22Rv1 (cell line): ENCODE results near the gene POU3F1.

Experiments
- ZFX ChIP-seq: fragments of 450-650 bp; IDR thresholded peaks from 2 replicates; pipeline ENCODE4 v1.6.1; 2017; ENCODE audit warnings: antibody characterized with exemption, borderline replicate concordance
- TF ChIP-seq, protein P1 (sequence below): fragments of 450-650 bp; IDR thresholded peaks from 2 replicates; pipeline ENCODE4 v1.5.1; 2017; ENCODE audit warnings: mild to moderate bottlenecking

DNA sequence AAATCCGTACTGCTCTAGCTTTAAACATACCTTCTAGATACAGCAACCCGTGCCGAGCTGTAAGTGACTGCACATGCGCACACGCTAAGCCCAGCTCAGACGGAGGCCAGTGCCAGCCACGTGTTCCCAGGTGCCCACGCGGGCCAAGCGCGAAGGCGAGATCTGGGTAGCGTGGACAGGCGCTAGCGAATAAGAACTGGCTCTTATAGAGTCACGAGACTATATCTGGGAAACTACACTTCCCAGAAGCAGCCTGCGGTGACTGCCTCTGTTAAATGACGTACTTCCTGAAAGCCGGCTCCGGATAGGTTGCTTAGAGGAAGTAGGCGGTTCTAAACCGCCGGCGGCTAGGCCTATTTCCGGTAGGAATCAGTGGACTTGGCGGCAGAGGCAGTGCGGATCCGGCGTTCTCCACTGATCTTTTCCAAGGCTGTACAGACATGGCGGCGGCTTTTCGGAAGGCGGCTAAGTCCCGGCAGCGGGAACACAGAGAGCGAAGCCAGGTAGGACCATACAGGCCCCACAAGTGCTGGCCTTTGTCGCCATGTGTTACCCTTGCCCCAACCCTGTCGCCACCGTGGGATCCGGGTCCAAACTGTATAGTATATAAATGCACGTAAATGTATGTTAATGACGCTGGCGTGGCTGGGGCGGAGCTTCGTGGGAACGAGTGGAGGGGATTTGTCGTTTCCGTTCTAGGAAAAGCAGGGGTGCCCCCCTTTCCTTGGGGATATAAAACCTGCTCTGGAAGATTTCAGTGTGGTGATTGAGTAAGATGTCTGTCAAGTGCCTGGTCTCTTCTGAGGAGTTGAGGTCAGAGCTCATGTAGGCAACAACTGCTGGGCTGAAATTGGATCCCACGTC lies 34.0 kb downstream of the POU3F1 start, which contains the start of gene UTP11:
- TF ChIP-seq, protein P1, sequence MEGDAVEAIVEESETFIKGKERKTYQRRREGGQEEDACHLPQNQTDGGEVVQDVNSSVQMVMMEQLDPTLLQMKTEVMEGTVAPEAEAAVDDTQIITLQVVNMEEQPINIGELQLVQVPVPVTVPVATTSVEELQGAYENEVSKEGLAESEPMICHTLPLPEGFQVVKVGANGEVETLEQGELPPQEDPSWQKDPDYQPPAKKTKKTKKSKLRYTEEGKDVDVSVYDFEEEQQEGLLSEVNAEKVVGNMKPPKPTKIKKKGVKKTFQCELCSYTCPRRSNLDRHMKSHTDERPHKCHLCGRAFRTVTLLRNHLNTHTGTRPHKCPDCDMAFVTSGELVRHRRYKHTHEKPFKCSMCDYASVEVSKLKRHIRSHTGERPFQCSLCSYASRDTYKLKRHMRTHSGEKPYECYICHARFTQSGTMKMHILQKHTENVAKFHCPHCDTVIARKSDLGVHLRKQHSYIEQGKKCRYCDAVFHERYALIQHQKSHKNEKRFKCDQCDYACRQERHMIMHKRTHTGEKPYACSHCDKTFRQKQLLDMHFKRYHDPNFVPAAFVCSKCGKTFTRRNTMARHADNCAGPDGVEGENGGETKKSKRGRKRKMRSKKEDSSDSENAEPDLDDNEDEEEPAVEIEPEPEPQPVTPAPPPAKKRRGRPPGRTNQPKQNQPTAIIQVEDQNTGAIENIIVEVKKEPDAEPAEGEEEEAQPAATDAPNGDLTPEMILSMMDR: no peak
- no peak for TF ChIP-seq ZFX
